IMR-90 (cell line): ENCODE results near the gene TAGLN2. TPM values are rescaled to one million over a fixed set of nuclear protein-coding genes. Genes with fewer than 3 reads are reported as not detected.

Experiments
- ATAC-seq: fragments of 200-7000 bp; cut with Tn5 transposase; 2 replicates; pipeline ENCODE4 v1.9.1; 2020; ENCODE audit warnings: low read depth, mild to moderate bottlenecking, moderate library complexity
- BruUV-seq: library from RNA; stranded (reverse); fragments of 400-500 nt; replicated peaks from 2 replicates; lab custom pipeline; 2021; lab: Mats Ljungman, UMichigan
- CTCF ChIA-PET: fragments of 300-600 bp; formaldehyde crosslinking; extraction: SDS; loops from one replicate; lab custom pipeline; 2021; ENCODE audit warnings: antibody characterized with exemption; lab: Yijun Ruan, JAX
- POLR2A ChIA-PET: fragments of 300-600 bp; sonication (Branson Sonifier 250); formaldehyde crosslinking; loops from one replicate; lab custom pipeline; 2022; ENCODE audit warnings: antibody characterized with exemption; ENCODE audit not compliant: unreplicated experiment; lab: Charles Lee
- DNase-seq: peaks from one replicate; pipeline ENCODE4 v3.0.0; 2013
- H2AFZ ChIP-seq: replicated peaks from 2 replicates; pipeline ENCODE3; 2013; ENCODE audit warnings: low read length, mild to moderate bottlenecking; ENCODE audit not compliant: poor library complexity
- H2AK5ac ChIP-seq: 2 replicates; pipeline ENCODE4 v1.6.1; 2013; ENCODE audit warnings: low read depth, low read length, inconsistent platforms
- H2AK9ac ChIP-seq: replicated peaks from 2 replicates; pipeline ENCODE3; 2013; ENCODE audit warnings: mild to moderate bottlenecking, low read depth, low read length, moderate library complexity; ENCODE audit not compliant: poor library complexity
- H2BK120ac ChIP-seq: 2 replicates; pipeline ENCODE4 v1.6.1; 2013; ENCODE audit warnings: low read depth, low read length, inconsistent platforms
- H2BK15ac ChIP-seq: 3 replicates; pipeline ENCODE4 v1.6.1; 2013; ENCODE audit warnings: low read depth, low read length, inconsistent platforms
- H2BK20ac ChIP-seq: 2 replicates; pipeline ENCODE4 v1.6.1; 2013; ENCODE audit warnings: low read depth, mild to moderate bottlenecking, inconsistent platforms, low read length, moderate library complexity
- H2BK5ac ChIP-seq: 2 replicates; pipeline ENCODE4 v1.6.1; 2013; ENCODE audit warnings: mild to moderate bottlenecking, low read depth, low read length, inconsistent platforms; ENCODE audit not compliant: poor library complexity, severe bottlenecking
- H3K14ac ChIP-seq: replicated peaks from 2 replicates; pipeline ENCODE4 v1.6.1; 2013; ENCODE audit warnings: low read depth, low read length, inconsistent platforms
- H3K18ac ChIP-seq: 2 replicates; pipeline ENCODE4 v1.6.1; 2013; ENCODE audit warnings: low read depth, low read length, control low read depth
- H3K23ac ChIP-seq: 2 replicates; pipeline ENCODE4 v1.6.1; 2013; ENCODE audit warnings: low read depth, low read length, inconsistent platforms
- H3K27ac ChIP-seq: 2 replicates; pipeline ENCODE4 v1.5.1; 2013; ENCODE audit warnings: mild to moderate bottlenecking, control low read depth, low read length; ENCODE audit not compliant: insufficient read depth
- H3K27me3 ChIP-seq: 2 replicates; pipeline ENCODE4 v1.6.1; 2013; ENCODE audit warnings: low read length; ENCODE audit not compliant: control insufficient read depth, insufficient read depth
- H3K36me3 ChIP-seq: 2 replicates; pipeline ENCODE4 v1.6.1; 2013; ENCODE audit warnings: low read length, mixed read lengths; ENCODE audit not compliant: control insufficient read depth, insufficient read depth
- H3K4ac ChIP-seq: 2 replicates; pipeline ENCODE4 v1.6.1; 2013; ENCODE audit warnings: low read depth, low read length, inconsistent platforms
- H3K4me1 ChIP-seq: 2 replicates; pipeline ENCODE4 v1.6.1; 2013; ENCODE audit warnings: low read length, mixed read lengths; ENCODE audit not compliant: control insufficient read depth, insufficient read depth
- H3K4me2 ChIP-seq: 2 replicates; pipeline ENCODE4 v1.6.1; 2013; ENCODE audit warnings: low read depth, mild to moderate bottlenecking, control low read depth, low read length, moderate library complexity
- H3K4me3 ChIP-seq: 2 replicates; pipeline ENCODE4 v1.5.1; 2013; ENCODE audit warnings: low read depth, mild to moderate bottlenecking, control low read depth, low read length, moderate library complexity; ENCODE audit not compliant: insufficient read depth
- H3K56ac ChIP-seq: 2 replicates; pipeline ENCODE4 v1.6.1; 2013; ENCODE audit warnings: low read length, inconsistent platforms; ENCODE audit not compliant: insufficient read depth; ENCODE audit errors: extremely low read depth
- H3K79me1 ChIP-seq, 2 experiments: 2 replicates each; pipeline ENCODE4 v1.6.1; 2013; ENCODE audit warnings: low read length in 2 of 2, inconsistent platforms in 1 of 2, low read depth in 1 of 2
- H3K9ac ChIP-seq: 2 replicates; pipeline ENCODE4 v1.6.1; 2013; ENCODE audit warnings: low read depth, low read length, control low read depth
- H3K9me1 ChIP-seq: 2 replicates; pipeline ENCODE4 v1.6.1; 2013; ENCODE audit warnings: low read length, inconsistent platforms; ENCODE audit not compliant: insufficient read depth
- H3K9me3 ChIP-seq: 2 replicates; pipeline ENCODE4 v1.6.1; 2013; ENCODE audit warnings: low read length; ENCODE audit not compliant: control insufficient read depth, insufficient read depth
- H4K20me1 ChIP-seq: 2 replicates; pipeline ENCODE4 v1.6.1; 2013; ENCODE audit warnings: low read length, inconsistent platforms; ENCODE audit not compliant: insufficient read depth
- H4K5ac ChIP-seq: 2 replicates; pipeline ENCODE4 v1.6.1; 2013; ENCODE audit warnings: mild to moderate bottlenecking, low read depth, low read length, control low read depth
- H4K8ac ChIP-seq, 2 experiments: 2 replicates each; pipeline ENCODE4 v1.6.1; 2013; ENCODE audit warnings: low read depth in 2 of 2, low read length in 2 of 2, control low read depth in 1 of 2, inconsistent platforms in 1 of 2
- H4K91ac ChIP-seq: 2 replicates; pipeline ENCODE4 v1.6.1; 2013; ENCODE audit warnings: low read depth, low read length, inconsistent platforms; ENCODE audit not compliant: insufficient read depth
- CEBPB ChIP-seq: IDR thresholded peaks from 2 replicates; pipeline ENCODE4 v1.6.1; 2012; ENCODE audit warnings: low read depth, low read length, improper control_type of control experiment
- CHD1 ChIP-seq: IDR thresholded peaks from 2 replicates; pipeline ENCODE4 v1.6.1; 2012; ENCODE audit warnings: low read depth, low read length, improper control_type of control experiment
- FOS ChIP-seq: fragments of 150-350 bp; IDR thresholded peaks from 2 replicates; pipeline ENCODE4 v1.6.1; 2016; ENCODE audit warnings: low read depth, low read length
- NFE2L2 ChIP-seq: fragments of 150-350 bp; IDR thresholded peaks from 2 replicates; pipeline ENCODE4 v1.6.1; 2016; ENCODE audit warnings: low read depth, mild to moderate bottlenecking, low read length
- POLR2A ChIP-seq: IDR thresholded peaks from 2 replicates; pipeline ENCODE4 v1.6.1; 2012; ENCODE audit warnings: mild to moderate bottlenecking, low read depth, low read length
- RFX5 ChIP-seq: IDR thresholded peaks from 2 replicates; pipeline ENCODE4 v1.8.0; 2012; ENCODE audit warnings: low read depth, mild to moderate bottlenecking, low read length, moderate library complexity
- SMC3 ChIP-seq: fragments of 150-350 bp; IDR thresholded peaks from 2 replicates; pipeline ENCODE4 v1.6.1; 2016; ENCODE audit warnings: low read depth, mild to moderate bottlenecking, antibody characterized with exemption, low read length, moderate library complexity
- WGBS, 2 experiments: methylation state at CpG; one replicate each; pipeline versions ENCODE4 v1.1.5 to v1.1.7; 2013; ENCODE audit warnings: missing lambda C conversion rate in 2 of 2; ENCODE audit not compliant: insufficient read length in 1 of 2; ENCODE audit errors: extremely low coverage in 2 of 2; 5-methylcytosine and 5-hydroxymethylcytosine counted together
- dilution Hi-C: fragments of 300-500 bp; cut with HindIII; formaldehyde crosslinking; loops from one replicate; pipeline ENCODE4 v1.14.3; 2018; ENCODE audit warnings: low sequenced_read_pairs; ENCODE audit not compliant: unreplicated experiment
- in situ Hi-C: fragments of 300-500 bp; cut with MboI; formaldehyde crosslinking; loops from 3 replicates; pipeline ENCODE4 v1.14.3; 2019; ENCODE audit warnings: low sequenced_read_pairs, inconsistent platforms, mixed read lengths
- intact Hi-C: fragments of 100-400 bp; cut with micrococcal nuclease; formaldehyde crosslinking; loops from 2 replicates; pipeline ENCODE4 v1.10.0; 2022
- polyA plus RNA-seq, 3 experiments: library from polyadenylated mRNA; depleted of rRNA; stranded (reverse); fragments of >200 nt; gene quantifications; 2 replicates each; pipeline ENCODE4 v1.2.3, GENCODE V29; 2012; ENCODE audit warnings: low replicate concordance in 1 of 3
- total RNA-seq: library from RNA; depleted of rRNA; stranded (reverse); fragments of >200 nt; gene quantifications from 2 replicates; pipeline ENCODE4 v1.2.3, GENCODE V29; 2012
- TF ChIP-seq, protein P1 (sequence below): conservative IDR thresholded peaks from 2 replicates; pipeline ENCODE4 v1.5.1; 2012; ENCODE audit warnings: mild to moderate bottlenecking, low read depth, low read length, improper control_type of control experiment
- TF ChIP-seq, protein P2 (sequence below): fragments of 150-350 bp; IDR thresholded peaks from 2 replicates; pipeline ENCODE4 v1.6.1; 2017; ENCODE audit warnings: mild to moderate bottlenecking, antibody characterized with exemption, low read length, low read depth
- TF ChIP-seq, protein P3 (sequence below): fragments of 150-350 bp; IDR thresholded peaks from 2 replicates; pipeline ENCODE4 v1.6.1; 2016; ENCODE audit warnings: low read depth, mild to moderate bottlenecking, low read length, moderate library complexity, borderline replicate concordance

The TAGLN2 gene
- total and polyA plus RNA-seq, 2 of the 4 experiments (the other 2 are of a cell fraction), result 440 to 634 TPM

DNA sequence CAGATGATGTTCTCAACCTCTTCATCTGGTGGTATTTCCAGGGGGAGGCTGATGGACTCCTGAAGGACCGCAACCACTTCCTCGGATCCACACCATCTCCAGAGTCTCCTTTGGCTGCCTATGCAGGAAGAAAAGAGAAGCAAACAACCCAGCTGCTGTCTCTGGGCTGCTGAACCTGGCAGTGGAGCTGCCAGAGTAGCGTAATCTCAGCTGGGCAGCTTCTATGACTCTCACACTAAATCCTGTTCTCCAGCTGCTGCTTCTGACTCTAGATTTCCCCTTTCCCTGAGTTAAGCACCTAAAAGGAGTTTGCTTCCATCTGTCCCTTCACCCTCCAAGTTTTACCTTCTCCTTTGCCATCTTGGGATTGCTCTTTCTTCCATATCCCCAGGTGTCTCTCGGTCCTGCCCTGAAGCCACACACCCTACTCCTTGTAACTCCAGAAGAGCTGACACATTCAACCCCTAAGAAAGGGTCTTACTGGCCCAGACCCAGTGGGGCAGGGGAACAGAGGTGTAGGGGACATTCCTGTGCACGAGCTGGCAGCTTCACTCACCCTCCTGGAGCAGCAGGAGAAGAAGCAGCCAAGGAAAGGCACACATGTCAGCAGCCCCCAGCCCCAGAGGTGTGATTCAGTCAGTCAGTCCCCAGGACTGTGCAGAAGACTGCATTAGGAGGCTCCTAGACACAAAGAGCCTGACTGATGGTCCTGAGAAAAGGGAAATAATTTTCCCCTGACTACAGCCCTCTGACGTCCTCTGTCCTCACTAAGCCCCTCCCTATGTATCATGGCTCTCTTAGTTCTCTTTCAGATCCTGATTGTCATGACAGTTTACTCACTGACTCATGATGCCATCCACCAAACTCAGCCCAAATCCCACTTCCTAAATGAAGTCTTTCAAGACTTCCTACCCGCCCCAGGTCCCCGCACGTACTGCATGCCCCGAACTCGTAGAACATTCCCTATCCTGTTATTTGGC is 28.5 kb upstream of the TAGLN2 start, which contains the start of gene SLAMF9:
Gene SLAMF9 (minus strand): TSS at position 702 of the 980 bp plus-strand sequence. CDS start 100 bp downstream, at position 602.
- dilution Hi-C loops (no loop called here), in situ Hi-C loops (no loop called here), intact Hi-C loops (no loop called here)
- no peak within 1 kb of the TSS for H3K4me2 ChIP-seq
- no peaks in the 10 kb centered on the region for H4K20me1 ChIP-seq
- H4K5ac ChIP-seq, result no peak within 1 kb of the TSS
- no peak within 1 kb of the TSS for H2BK20ac ChIP-seq
- peak; percentile 72 for ATAC-seq
- no peak within 1 kb of the TSS for H3K4ac ChIP-seq
- H3K27ac ChIP-seq, result no peak within 1 kb of the TSS
- no peak within 1 kb of the TSS for H2AK5ac ChIP-seq
- no peak within 1 kb of the TSS; the same call in 1 of the 2 replicates for H4K91ac ChIP-seq
- H3K9ac ChIP-seq, result no peak within 1 kb of the TSS
- H3K18ac ChIP-seq, result no peak within 1 kb of the TSS
- TF ChIP-seq CEBPB (no peak), POLR2A (no peak), FOS (no peak), NFE2L2 (no peak), SMC3 (no peak), CHD1 (no peak), RFX5 (no peak)
- TF ChIP-seq, protein P1, sequence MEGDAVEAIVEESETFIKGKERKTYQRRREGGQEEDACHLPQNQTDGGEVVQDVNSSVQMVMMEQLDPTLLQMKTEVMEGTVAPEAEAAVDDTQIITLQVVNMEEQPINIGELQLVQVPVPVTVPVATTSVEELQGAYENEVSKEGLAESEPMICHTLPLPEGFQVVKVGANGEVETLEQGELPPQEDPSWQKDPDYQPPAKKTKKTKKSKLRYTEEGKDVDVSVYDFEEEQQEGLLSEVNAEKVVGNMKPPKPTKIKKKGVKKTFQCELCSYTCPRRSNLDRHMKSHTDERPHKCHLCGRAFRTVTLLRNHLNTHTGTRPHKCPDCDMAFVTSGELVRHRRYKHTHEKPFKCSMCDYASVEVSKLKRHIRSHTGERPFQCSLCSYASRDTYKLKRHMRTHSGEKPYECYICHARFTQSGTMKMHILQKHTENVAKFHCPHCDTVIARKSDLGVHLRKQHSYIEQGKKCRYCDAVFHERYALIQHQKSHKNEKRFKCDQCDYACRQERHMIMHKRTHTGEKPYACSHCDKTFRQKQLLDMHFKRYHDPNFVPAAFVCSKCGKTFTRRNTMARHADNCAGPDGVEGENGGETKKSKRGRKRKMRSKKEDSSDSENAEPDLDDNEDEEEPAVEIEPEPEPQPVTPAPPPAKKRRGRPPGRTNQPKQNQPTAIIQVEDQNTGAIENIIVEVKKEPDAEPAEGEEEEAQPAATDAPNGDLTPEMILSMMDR, result no peak
- TF ChIP-seq, protein P2, sequence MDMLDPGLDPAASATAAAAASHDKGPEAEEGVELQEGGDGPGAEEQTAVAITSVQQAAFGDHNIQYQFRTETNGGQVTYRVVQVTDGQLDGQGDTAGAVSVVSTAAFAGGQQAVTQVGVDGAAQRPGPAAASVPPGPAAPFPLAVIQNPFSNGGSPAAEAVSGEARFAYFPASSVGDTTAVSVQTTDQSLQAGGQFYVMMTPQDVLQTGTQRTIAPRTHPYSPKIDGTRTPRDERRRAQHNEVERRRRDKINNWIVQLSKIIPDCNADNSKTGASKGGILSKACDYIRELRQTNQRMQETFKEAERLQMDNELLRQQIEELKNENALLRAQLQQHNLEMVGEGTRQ, result no peak
- TF ChIP-seq, protein P3, sequence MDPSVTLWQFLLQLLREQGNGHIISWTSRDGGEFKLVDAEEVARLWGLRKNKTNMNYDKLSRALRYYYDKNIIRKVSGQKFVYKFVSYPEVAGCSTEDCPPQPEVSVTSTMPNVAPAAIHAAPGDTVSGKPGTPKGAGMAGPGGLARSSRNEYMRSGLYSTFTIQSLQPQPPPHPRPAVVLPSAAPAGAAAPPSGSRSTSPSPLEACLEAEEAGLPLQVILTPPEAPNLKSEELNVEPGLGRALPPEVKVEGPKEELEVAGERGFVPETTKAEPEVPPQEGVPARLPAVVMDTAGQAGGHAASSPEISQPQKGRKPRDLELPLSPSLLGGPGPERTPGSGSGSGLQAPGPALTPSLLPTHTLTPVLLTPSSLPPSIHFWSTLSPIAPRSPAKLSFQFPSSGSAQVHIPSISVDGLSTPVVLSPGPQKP, result no peak
- ChIA-PET POLR2A (no interaction called here), CTCF (no interaction called here)
- no peak within 1 kb of the TSS for H3K23ac ChIP-seq
- H3K56ac ChIP-seq, result no peak within 1 kb of the TSS
- no peaks in the 10 kb centered on the region for H3K36me3 ChIP-seq
- H2BK15ac ChIP-seq, result no peak within 1 kb of the TSS
- no peaks in the 10 kb centered on the region for H3K79me1 ChIP-seq
- H4K8ac ChIP-seq, result peak within 1 kb of the TSS in 1 of 2 experiments; percentile 37; a peak in 1 of 4 replicates
- peaks cover 4% of the 10 kb centered on the region; the same call in 1 of the 2 replicates for H3K27me3 ChIP-seq
- no TSS peak for BruUV-seq
- H2AK9ac ChIP-seq, result no peak within 1 kb of the TSS
- peaks cover 2% of the 10 kb centered on the region; the same call in 1 of the 2 replicates for H3K4me1 ChIP-seq
- peak; percentile 70 for DNase-seq
- no peak within 1 kb of the TSS for H2BK120ac ChIP-seq
- H3K14ac ChIP-seq, result no peak within 1 kb of the TSS
- no peak within 1 kb of the TSS for H2BK5ac ChIP-seq
- no peaks in the 10 kb centered on the region for H3K9me1 ChIP-seq
- 0% methylated on average over 1 of the region's 11 CpGs; no CpG with 5 or more reads in 1 of the 2 experiments for whole genome bisulfite sequencing, 2 experiments
- no peak within 1 kb of the TSS for H3K4me3 ChIP-seq
- no peaks in the 10 kb centered on the region for H3K9me3 ChIP-seq
- H2AFZ ChIP-seq, result no peak within 1 kb of the TSS
